Lower leg skin (tissue), 4 donors: Measurements from ENCODE around the gene ADAMTS6. TPM values are rescaled to one million over a fixed set of nuclear protein-coding genes. Genes with fewer than 3 reads are reported as not detected.

ENCODE experiments used
- DNase-seq, 2 donors: peaks; one replicate each; pipeline ENCODE4 v3.0.0-alpha.2; 2019; ENCODE audit warnings: low spot score in 2 of 2
- H3K4me3 ChIP-seq: fragments of 200-600 bp; sonication (generic); 2 replicates; pipeline ENCODE4 v1.5.1; 2017; ENCODE audit warnings: mild to moderate bottlenecking, low read depth; ENCODE audit not compliant: poor library complexity, severe bottlenecking
- CTCF ChIP-seq, 3 donors: fragments of 450-650 bp; IDR thresholded peaks; one replicate each; pipeline ENCODE4 v1.5.1; 2016; ENCODE audit warnings: antibody characterized with exemption in 3 of 3, mild to moderate bottlenecking in 3 of 3, moderate library complexity in 2 of 3
- POLR2A ChIP-seq, 2 donors: fragments of 450-650 bp; IDR thresholded peaks; one replicate each; pipeline ENCODE4 v1.6.1; 2016 to 2017; ENCODE audit warnings: antibody characterized with exemption in 2 of 2, mild to moderate bottlenecking in 1 of 2, moderate library complexity in 1 of 2
- WGBS, 2 donors: methylation state at CpG; one replicate each; pipeline ENCODE4 v1.1.5; 2018; 5-methylcytosine and 5-hydroxymethylcytosine counted together
- intact Hi-C: fragments of 100-400 bp; cut with DNase I; formaldehyde crosslinking; loops from one replicate; pipeline ENCODE4 v1.15.0; 2023; ENCODE audit warnings: low total_unique reads
- total RNA-seq, 4 donors: library from RNA; depleted of rRNA; stranded (reverse); fragments of >200 nt; gene quantifications; one replicate each; pipeline ENCODE4 v1.1.0, GENCODE V29; 2016

ADAMTS6 gene
- total RNA-seq, 4 donors from 2014 or later = 0.42 to 1.1 (median 0.82) TPM

- TF ChIP-seq CTCF (IDR thresholded peaks at IDR 0.05) (no peak), POLR2A (IDR thresholded peaks at IDR 0.05) (no peak)
- no peak for DNase-seq
- 57 to 60% methylated on average over 2 of the region's 2 CpGs for WGBS, 2 donors
- intact Hi-C loops = no loop called here
- H3K4me3 ChIP-seq = no peak overlapping the region
Observed at GRCh38 chr5:65413822-65414221, 67.9 kb downstream of the ADAMTS6 start.

- TF ChIP-seq CTCF (IDR thresholded peaks at IDR 0.05) = no peak
- no peak for TF ChIP-seq POLR2A (IDR thresholded peaks at IDR 0.05)
- H3K4me3 ChIP-seq = no peak overlapping the region
- 89 to 97% methylated on average over 2 of the region's 2 CpGs for WGBS, 2 donors
- intact Hi-C loops = no loop called here
- no peak for DNase-seq
Observed at GRCh38 chr5:65412842-65413241, 68.9 kb downstream of the ADAMTS6 start.

GRCh38 chr5:65411356-65411755 is 70.4 kb downstream of the ADAMTS6 start:
- H3K4me3 ChIP-seq = no peak overlapping the region
- DNase-seq = no peak
- 88 to 93% methylated on average over 2 of the region's 2 CpGs for WGBS, 2 donors
- TF ChIP-seq CTCF (IDR thresholded peaks at IDR 0.05) (no peak), POLR2A (IDR thresholded peaks at IDR 0.05) (no peak)
- intact Hi-C loops = no loop called here

GRCh38 chr5:65395526-65396155 is 86.1 kb downstream of the ADAMTS6 start:
- no peak for DNase-seq
- intact Hi-C loops = no loop called here
- no peak overlapping the region for H3K4me3 ChIP-seq
- 57 to 58% methylated on average over 2 of the region's 2 CpGs for WGBS, 2 donors
- TF ChIP-seq POLR2A (IDR thresholded peaks at IDR 0.05) (no peak), CTCF (IDR thresholded peaks at IDR 0.05) (no peak)

GRCh38 chr5:65394087-65394486 is 87.6 kb downstream of the ADAMTS6 start:
- H3K4me3 ChIP-seq = no peak overlapping the region
- 65 to 66% methylated on average over 2 of the region's 2 CpGs for whole genome bisulfite sequencing, 2 donors
- no peak for DNase-seq
- no peak for TF ChIP-seq POLR2A (IDR thresholded peaks at IDR 0.05)
- TF ChIP-seq CTCF (IDR thresholded peaks at IDR 0.05) = no peak
- intact Hi-C loops = no loop called here

GRCh38 chr5:65391591-65391990 is 90.1 kb downstream of the ADAMTS6 start:
- intact Hi-C loops = no loop called here
- 83 to 86% methylated on average over 4 of the region's 4 CpGs for WGBS, 2 donors
- no peak for DNase-seq
- H3K4me3 ChIP-seq = no peak overlapping the region
- TF ChIP-seq POLR2A (IDR thresholded peaks at IDR 0.05) (no peak), CTCF (IDR thresholded peaks at IDR 0.05) (no peak)
